CD4-positive, alpha-beta T cell treated with Interleukin-6 at 100 ng/mL for 8 hours (primary cell): ENCODE results near the gene FLNA.
"Not testable (repeated sequence)": the region's sequence is repeated elsewhere in the genome, so short reads cannot be mapped to it uniquely, and the experiment has no call there.

Source experiments
- DNase-seq: peaks from one replicate; pipeline ENCODE4 v3.0.0-alpha.2; 2020; ENCODE audit warnings: mixed read lengths, low spot score

The FLNA gene

DNA sequence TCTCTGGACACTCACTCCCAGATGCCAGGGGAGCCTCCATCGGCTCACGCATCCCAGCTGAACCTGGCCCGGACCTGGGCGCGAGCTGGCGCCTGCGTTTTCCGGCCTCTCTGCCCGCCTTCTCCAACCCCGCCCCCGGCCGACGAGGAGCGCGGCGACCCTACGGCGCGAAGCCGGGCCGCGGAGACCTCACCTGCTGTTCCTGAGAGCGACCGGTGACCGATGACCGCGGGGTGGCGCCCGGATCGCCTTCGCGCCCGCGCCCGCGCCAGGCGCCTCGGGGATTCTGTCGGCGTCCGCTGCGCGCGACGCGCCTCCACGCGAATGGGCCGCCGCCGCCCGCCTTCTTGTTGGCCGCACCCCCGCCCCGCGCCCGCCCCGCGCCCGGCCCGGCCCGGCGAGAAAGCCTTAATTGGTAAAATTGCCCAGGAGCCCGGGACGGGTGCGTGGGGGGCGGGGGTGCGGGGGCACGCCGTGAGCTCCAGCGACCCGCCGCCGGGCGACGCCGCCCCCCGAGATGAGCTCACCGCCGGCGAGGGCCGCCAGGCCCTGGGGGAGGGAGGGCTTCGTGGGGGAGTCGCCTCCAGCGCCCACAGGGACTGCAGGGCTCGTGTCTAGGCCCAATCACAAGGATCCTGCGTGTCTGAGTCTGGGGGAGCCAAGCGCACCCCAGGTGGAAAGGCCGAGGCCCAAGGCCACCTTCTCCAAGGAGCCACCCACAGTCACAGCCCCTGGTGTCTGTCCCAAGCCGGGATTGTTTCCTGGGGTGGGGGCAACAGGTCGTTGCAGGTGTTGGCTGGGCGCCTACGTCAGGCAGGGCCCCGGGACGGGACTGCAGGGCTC lies at the start of gene FLNA:
FLNA (minus strand) TSS at position 322 of the 843 bp plus-strand sequence. CDS start 3,389 bp downstream, outside the sequence.
- no peak for DNase-seq

GRCh38 chrX:154420402-154420756 lies 45.9 kb upstream of the FLNA start:
- DNase-seq = no peak

DNA sequence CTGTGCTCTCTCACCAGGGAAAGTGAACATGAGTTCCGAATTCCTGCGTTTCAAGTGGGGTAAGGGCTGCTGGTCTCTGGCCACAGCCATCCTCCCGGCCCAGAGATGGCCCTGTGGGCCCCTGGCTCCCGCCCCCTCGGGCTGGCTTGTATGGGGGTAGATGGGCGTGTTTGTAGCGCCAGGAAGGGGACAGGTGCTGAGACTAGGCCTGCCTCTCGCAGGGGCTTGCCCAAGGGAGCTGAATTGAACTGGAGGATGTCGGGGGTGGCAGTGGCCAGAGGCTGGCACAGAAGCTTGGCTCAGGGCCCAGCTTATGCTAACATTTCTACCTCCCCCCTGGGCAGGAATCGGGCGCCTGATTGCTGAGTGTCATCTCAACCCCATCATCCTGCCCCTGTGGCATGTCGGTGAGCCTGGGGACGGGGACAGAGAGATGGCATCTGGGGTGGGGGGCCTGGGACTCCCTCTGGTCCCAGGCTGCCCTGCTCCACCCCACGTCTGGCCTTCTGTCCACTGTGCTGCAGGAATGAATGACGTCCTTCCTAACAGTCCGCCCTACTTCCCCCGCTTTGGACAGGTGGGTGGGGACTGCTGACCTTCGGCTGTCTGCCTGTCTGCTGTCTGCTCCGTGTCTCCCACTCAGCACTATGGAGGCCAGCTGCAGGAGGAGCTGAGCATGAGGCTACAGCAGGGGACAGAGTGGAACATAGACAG lies 45.4 kb upstream of the FLNA start:
- no peak for DNase-seq

DNA sequence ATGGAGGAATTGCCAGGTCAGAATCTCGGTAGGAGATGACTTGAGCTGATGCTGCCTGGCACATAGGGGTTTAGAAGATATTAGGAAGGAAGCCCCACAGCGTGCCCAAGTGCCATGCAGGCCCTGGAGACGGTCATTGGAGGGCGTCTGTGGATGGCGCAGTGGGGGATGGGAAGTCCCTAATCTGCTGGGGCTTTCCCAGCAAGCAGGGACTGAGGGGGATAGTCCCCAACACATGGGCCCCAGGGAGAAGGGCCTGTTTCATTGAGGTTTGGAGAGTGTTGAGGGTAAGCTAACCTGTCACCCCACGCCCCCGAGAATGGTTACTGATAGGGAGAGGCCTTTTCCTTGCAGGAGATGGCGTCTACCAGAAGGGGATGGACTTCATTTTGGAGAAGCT lies 44.8 kb upstream of the FLNA start:
- DNase-seq = no peak

GRCh38 chrX:154417157-154417556 lies 42.7 kb upstream of the FLNA start:
- DNase-seq = no peak

GRCh38 chrX:154413142-154413541 lies 38.7 kb upstream of the FLNA start:
- DNase-seq = no peak

- DNase-seq = peak; percentile 49
Observed at GRCh38 chrX:154412468-154412867, 38.0 kb upstream of the FLNA start.

- DNase-seq = peak; percentile 46
Observed at GRCh38 chrX:154411981-154412340, 37.5 kb upstream of the FLNA start.

DNA sequence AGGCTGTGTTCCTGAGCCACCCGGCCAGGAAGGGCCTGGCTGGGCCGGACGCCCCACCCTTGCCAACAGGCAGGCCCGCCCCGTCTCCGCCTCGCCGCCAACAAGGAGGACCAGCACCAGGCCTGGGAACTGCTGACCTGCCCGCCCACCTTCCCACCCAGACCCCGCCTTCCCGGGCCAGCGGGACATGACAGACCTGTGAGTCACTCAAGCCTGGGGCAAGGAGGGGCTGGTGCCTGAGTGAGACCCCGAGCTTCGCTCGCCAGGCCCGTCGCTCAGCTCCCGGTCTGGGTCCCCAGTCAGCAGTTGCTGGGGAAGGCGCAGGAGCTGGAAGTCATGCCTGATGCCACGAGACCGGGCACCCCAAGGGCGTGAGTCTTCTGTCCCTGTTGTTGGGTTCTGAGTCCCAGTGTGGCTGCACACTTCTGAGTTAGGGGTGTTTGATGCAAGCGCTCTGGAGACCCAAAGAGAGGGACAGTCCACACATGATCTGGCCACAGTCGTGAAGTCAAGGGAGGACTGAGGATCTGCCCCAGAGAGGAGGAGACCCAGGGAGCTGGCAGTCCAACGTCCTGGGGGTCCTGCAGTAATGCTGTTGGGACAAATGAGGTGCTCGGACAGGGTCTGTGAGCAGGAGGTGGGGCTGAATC lies 34.9 kb upstream of the FLNA start, which contains the start of gene DNASE1L1:
DNASE1L1 (minus strand) TSS at position 33 of the 650 bp plus-strand sequence. CDS start 3,686 bp downstream, outside the sequence.
- no peak for DNase-seq

DNA sequence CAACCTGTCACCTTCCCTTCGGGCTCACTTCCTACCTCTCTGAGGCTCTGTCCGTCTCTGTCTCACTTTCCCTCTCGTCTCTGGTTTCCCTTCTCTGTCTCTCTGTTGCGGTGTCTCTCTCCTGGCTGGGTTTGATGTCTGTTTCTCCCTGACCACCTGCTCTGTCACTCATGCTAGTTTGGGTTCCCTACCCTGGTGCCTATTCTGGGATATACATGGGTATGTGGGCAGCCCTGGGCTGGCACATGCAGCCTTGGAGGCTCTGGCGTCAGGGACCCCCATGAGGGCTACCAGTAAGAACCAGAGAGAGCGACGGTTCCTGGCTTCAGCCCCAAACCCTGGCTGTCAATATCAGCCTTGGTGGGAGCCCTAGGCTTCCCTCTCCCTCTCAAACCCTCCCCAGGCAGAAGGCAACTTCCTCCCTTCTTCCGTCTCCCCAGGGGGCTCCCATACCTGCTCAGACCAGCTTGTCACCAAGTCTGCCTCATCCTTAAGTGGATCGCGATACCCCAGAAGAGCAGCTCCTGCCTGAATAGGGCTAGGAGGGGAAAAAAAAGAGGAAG lies 34.3 kb upstream of the FLNA start:
- no peak for DNase-seq

GRCh38 chrX:154404625-154405192 lies 30.3 kb upstream of the FLNA start:
- no peak for DNase-seq

- no peak for DNase-seq
Observed at GRCh38 chrX:154403858-154404257, 29.4 kb upstream of the FLNA start.

GRCh38 chrX:154403192-154403591 lies 28.8 kb upstream of the FLNA start:
- DNase-seq = no peak

GRCh38 chrX:154402622-154403127 lies 28.2 kb upstream of the FLNA start:
- DNase-seq = no peak

GRCh38 chrX:154401918-154402621 lies 27.6 kb upstream of the FLNA start:
- DNase-seq = no peak

GRCh38 chrX:154401045-154401799 lies 26.8 kb upstream of the FLNA start:
- no peak for DNase-seq

- DNase-seq = not testable (repeated sequence)
Observed at GRCh38 chrX:154400369-154400817, 26.0 kb upstream of the FLNA start.

GRCh38 chrX:154399527-154400368 lies 25.3 kb upstream of the FLNA start:
- DNase-seq = no peak
